ENCODE measurements around the gene TNFAIP8.
A peak's percentile ranks its signal among the peaks of the same experiment; 100 is the strongest.
"Not testable (repeated sequence)": the region's sequence is repeated elsewhere in the genome, so short reads cannot be mapped to it uniquely, and the experiment has no call there.

The TNFAIP8 gene

GRCh38 chr5:119397518-119398380 lies 41.9 kb downstream of the TNFAIP8 start:
- peak; percentile 69 for DNase-seq

- peak; percentile 47 for DNase-seq
Measured at GRCh38 chr5:119398727-119399466, 43.1 kb downstream of the TNFAIP8 start.

- peak; percentile 61 for DNase-seq
Measured at GRCh38 chr5:119400245-119400644, 44.4 kb downstream of the TNFAIP8 start.

- no peak for DNase-seq
Measured at GRCh38 chr5:119402081-119402480, 46.3 kb downstream of the TNFAIP8 start.

- no peak for DNase-seq
Measured at GRCh38 chr5:119402555-119402954, 46.7 kb downstream of the TNFAIP8 start.

GRCh38 chr5:119404033-119404432 lies 48.2 kb downstream of the TNFAIP8 start:
- DNase-seq, result no peak

- DNase-seq, result no peak
Measured at GRCh38 chr5:119405419-119405818, 49.6 kb downstream of the TNFAIP8 start.

- DNase-seq, result no peak
Measured at GRCh38 chr5:119406551-119407110, 50.8 kb downstream of the TNFAIP8 start.

GRCh38 chr5:119409235-119409815 lies 53.5 kb downstream of the TNFAIP8 start:
- no peak for DNase-seq

GRCh38 chr5:119410448-119411159 lies 54.8 kb downstream of the TNFAIP8 start:
- no peak for DNase-seq

- peak; percentile 77 for DNase-seq
Measured at GRCh38 chr5:119411361-119412278, 55.8 kb downstream of the TNFAIP8 start.

GRCh38 chr5:119412279-119413227 lies 56.7 kb downstream of the TNFAIP8 start:
- DNase-seq, result no peak

GRCh38 chr5:119414124-119414734 lies 58.4 kb downstream of the TNFAIP8 start:
- DNase-seq, result not testable (repeated sequence)

- DNase-seq, result peak; percentile 69
Measured at GRCh38 chr5:119417891-119418605, 62.2 kb downstream of the TNFAIP8 start.

- DNase-seq, result peak; percentile 52
Measured at GRCh38 chr5:119418606-119419100, 62.8 kb downstream of the TNFAIP8 start.

GRCh38 chr5:119420169-119420568 lies 64.3 kb downstream of the TNFAIP8 start:
- no peak for DNase-seq

GRCh38 chr5:119426057-119426456 lies 70.2 kb downstream of the TNFAIP8 start:
- DNase-seq, result no peak

- no peak for DNase-seq
Measured at GRCh38 chr5:119427060-119427459, 71.2 kb downstream of the TNFAIP8 start.

GRCh38 chr5:119427596-119427995 lies 71.8 kb downstream of the TNFAIP8 start:
- DNase-seq, result not testable (repeated sequence)

Data from EL (cell line).